HG03064 (cell line): Measurements from ENCODE around the gene GIPR.
"Not testable (repeated sequence)": the region's sequence is repeated elsewhere in the genome, so short reads cannot be mapped to it uniquely, and the experiment has no call there.

Experiments
- ATAC-seq: cut with Tn5 transposase; IDR thresholded peaks from one replicate; pipeline ENCODE4 v1.9.1; 2021; ENCODE audit warnings: low read depth; ENCODE audit not compliant: unreplicated experiment

GIPR gene

GRCh38 chr19:45645631-45646344 is 22.2 kb upstream of the GIPR start:
- no peak for ATAC-seq

GRCh38 chr19:45646345-45646698 is 21.7 kb upstream of the GIPR start:
- no peak for ATAC-seq

GRCh38 chr19:45650722-45651121 is 17.3 kb upstream of the GIPR start:
- ATAC-seq = no peak

- no peak for ATAC-seq
Observed at GRCh38 chr19:45653634-45654033, 14.4 kb upstream of the GIPR start.

- ATAC-seq = no peak
Observed at GRCh38 chr19:45655073-45655472, 12.9 kb upstream of the GIPR start.

- ATAC-seq = no peak
Observed at GRCh38 chr19:45657520-45658167, 10.4 kb upstream of the GIPR start.

- no peak for ATAC-seq
Observed at GRCh38 chr19:45659096-45659729, 8.8 kb upstream of the GIPR start.

GRCh38 chr19:45660636-45661035 is 7.4 kb upstream of the GIPR start:
- no peak for ATAC-seq

GRCh38 chr19:45663800-45664199 is 4.2 kb upstream of the GIPR start:
- ATAC-seq = no peak

- ATAC-seq = no peak
Observed at GRCh38 chr19:45664575-45664974, 3.4 kb upstream of the GIPR start.

- no peak for ATAC-seq
Observed at GRCh38 chr19:45668342-45668871, 386 bp downstream of the GIPR start.

- ATAC-seq = no peak
Observed at GRCh38 chr19:45670670-45671453, 2.8 kb downstream of the GIPR start.

- no peak for ATAC-seq
Observed at GRCh38 chr19:45674946-45675345, 6.9 kb downstream of the GIPR start.

- ATAC-seq = no peak
Observed at GRCh38 chr19:45676851-45677263, 8.8 kb downstream of the GIPR start.

- no peak for ATAC-seq
Observed at GRCh38 chr19:45677351-45678230, 9.6 kb downstream of the GIPR start.

- ATAC-seq = no peak
Observed at GRCh38 chr19:45681391-45682015, 13.5 kb downstream of the GIPR start.

- no peak for ATAC-seq
Observed at GRCh38 chr19:45682117-45682516, 14.1 kb downstream of the GIPR start.

- no peak for ATAC-seq
Observed at GRCh38 chr19:45682908-45683307, 14.9 kb downstream of the GIPR start.

- not testable (repeated sequence) for ATAC-seq
Observed at GRCh38 chr19:45685045-45685444, 17.0 kb downstream of the GIPR start.
